Trophoblast cell (in vitro differentiated cells and primary cell): ENCODE data around the gene EVL.
A peak's percentile ranks its signal among the peaks of the same experiment; 100 is the strongest.

Source experiments
- DNase-seq, 2 donors: peaks; one replicate each; pipeline ENCODE4 v3.0.0-alpha.2; 2016
- H2AFZ ChIP-seq: 2 replicates; pipeline ENCODE4 v1.6.1; 2013; ENCODE audit warnings: low read length, moderate library complexity, mild to moderate bottlenecking; ENCODE audit not compliant: insufficient read depth, poor library complexity
- H2AK5ac ChIP-seq: 2 replicates; pipeline ENCODE4 v1.6.1; 2013; ENCODE audit warnings: mild to moderate bottlenecking, low read length
- H2BK120ac ChIP-seq: 2 replicates; pipeline ENCODE4 v1.6.1; 2013; ENCODE audit warnings: low read length, mild to moderate bottlenecking, moderate library complexity; ENCODE audit not compliant: insufficient read depth, poor library complexity
- H2BK12ac ChIP-seq: 2 replicates; pipeline ENCODE4 v1.6.1; 2013; ENCODE audit warnings: mild to moderate bottlenecking, low read length, moderate library complexity
- H2BK5ac ChIP-seq: 2 replicates; pipeline ENCODE4 v1.6.1; 2013; ENCODE audit warnings: low read length, low read depth, moderate library complexity, mild to moderate bottlenecking; ENCODE audit not compliant: poor library complexity
- H3K14ac ChIP-seq: 2 replicates; pipeline ENCODE4 v1.6.1; 2013; ENCODE audit warnings: mild to moderate bottlenecking, low read length
- H3K18ac ChIP-seq: 2 replicates; pipeline ENCODE4 v1.6.1; 2013; ENCODE audit warnings: mild to moderate bottlenecking, low read length
- H3K23ac ChIP-seq: 2 replicates; pipeline ENCODE4 v1.6.1; 2013; ENCODE audit warnings: low read length
- H3K27ac ChIP-seq: 2 replicates; pipeline ENCODE4 v1.5.1; 2013; ENCODE audit warnings: low read depth, mild to moderate bottlenecking, inconsistent platforms, low read length, moderate library complexity
- H3K27me3 ChIP-seq: 2 replicates; pipeline ENCODE4 v1.6.1; 2013; ENCODE audit warnings: inconsistent platforms, mild to moderate bottlenecking, low read length, moderate library complexity; ENCODE audit not compliant: insufficient read depth
- H3K36me3 ChIP-seq, 2 experiments: 1 replicate in 1 of 2; 2 replicates in 1 of 2; pipeline ENCODE4 v1.6.1; 2013; ENCODE audit warnings: low read length in 2 of 2, mild to moderate bottlenecking in 2 of 2, moderate library complexity in 1 of 2; ENCODE audit not compliant: insufficient read depth in 2 of 2, control insufficient read depth in 1 of 2
- H3K4ac ChIP-seq: 2 replicates; pipeline ENCODE4 v1.6.1; 2013; ENCODE audit warnings: low read depth, mild to moderate bottlenecking, low read length, moderate library complexity
- H3K4me1 ChIP-seq, 2 experiments: 1 replicate in 1 of 2; 2 replicates in 1 of 2; pipeline ENCODE4 v1.6.1; 2013; ENCODE audit warnings: low read length in 2 of 2, mild to moderate bottlenecking in 2 of 2, moderate library complexity in 1 of 2; ENCODE audit not compliant: insufficient read depth in 2 of 2, control insufficient read depth in 1 of 2
- H3K4me2 ChIP-seq: 2 replicates; pipeline ENCODE4 v1.6.1; 2013; ENCODE audit warnings: inconsistent platforms, mild to moderate bottlenecking, low read length, moderate library complexity
- H3K4me3 ChIP-seq: 2 replicates; pipeline ENCODE4 v1.5.1; 2013; ENCODE audit warnings: mild to moderate bottlenecking, low read depth, low read length, inconsistent platforms
- H3K79me1 ChIP-seq: one replicate; pipeline ENCODE4 v1.6.1; 2013; ENCODE audit warnings: low read length
- H3K79me2 ChIP-seq: 2 replicates; pipeline ENCODE4 v1.6.1; 2013; ENCODE audit warnings: low read length, mild to moderate bottlenecking; ENCODE audit not compliant: control insufficient read depth, insufficient read depth, poor library complexity
- H3K9ac ChIP-seq: 2 replicates; pipeline ENCODE4 v1.6.1; 2013; ENCODE audit warnings: mild to moderate bottlenecking, low read length
- H3K9me3 ChIP-seq: 2 replicates; pipeline ENCODE4 v1.6.1; 2013; ENCODE audit warnings: low read depth, mild to moderate bottlenecking, control low read depth, inconsistent platforms, low read length; ENCODE audit not compliant: insufficient read depth
- H4K12ac ChIP-seq: 2 replicates; pipeline ENCODE4 v1.6.1; 2013; ENCODE audit warnings: low read depth, mild to moderate bottlenecking, low read length, moderate library complexity
- H4K8ac ChIP-seq: 2 replicates; pipeline ENCODE4 v1.6.1; 2013; ENCODE audit warnings: low read depth, mild to moderate bottlenecking, low read length, moderate library complexity
- H4K91ac ChIP-seq: one replicate; pipeline ENCODE4 v1.6.1; 2013; ENCODE audit warnings: low read depth, mild to moderate bottlenecking, low read length, moderate library complexity
- WGBS: extraction: QIAGEN DNeasy Blood & Tissue Kit; methylation state at CpG from one replicate; pipeline ENCODE4 v1.1.7; 2013; ENCODE audit warnings: missing lambda C conversion rate; ENCODE audit not compliant: insufficient read length, insufficient coverage; ENCODE audit errors: extremely low coverage; 5-methylcytosine and 5-hydroxymethylcytosine counted together

Gene EVL

GRCh38 chr14:100039903-100040302 lies 25.3 kb upstream of the EVL start:
- Histone ChIP-seq H3K36me3 (no peaks in the 10 kb centered on the region), H4K8ac (no peak overlapping the region)

GRCh38 chr14:100041271-100041670 lies 24.0 kb upstream of the EVL start:
- no CpG with 5 or more reads among the region's 2 CpGs for WGBS
- no peaks in the 10 kb centered on the region for H3K79me2 ChIP-seq
- no peak overlapping the region for H3K9ac ChIP-seq
- H3K18ac ChIP-seq = no peak overlapping the region
- no peak overlapping the region for H3K4me3 ChIP-seq
- H2BK12ac ChIP-seq = no peak overlapping the region
- H3K36me3 ChIP-seq = no peaks in the 10 kb centered on the region
- no peaks in the 10 kb centered on the region for H3K79me1 ChIP-seq
- H4K12ac ChIP-seq = no peak overlapping the region
- H2AK5ac ChIP-seq = no peak overlapping the region
- no peaks in the 10 kb centered on the region for H3K27me3 ChIP-seq
- no peak overlapping the region for H2AFZ ChIP-seq
- H3K23ac ChIP-seq = no peak overlapping the region
- H4K8ac ChIP-seq = no peak overlapping the region
- H3K9me3 ChIP-seq = no peaks in the 10 kb centered on the region
- H4K91ac ChIP-seq = no peak overlapping the region
- H3K4ac ChIP-seq = no peak overlapping the region
- H2BK120ac ChIP-seq = no peak overlapping the region
- no peak for DNase-seq
- H3K4me2 ChIP-seq = no peak overlapping the region
- no peak overlapping the region for H3K27ac ChIP-seq
- H2BK5ac ChIP-seq = no peak overlapping the region
- no peak overlapping the region for H3K14ac ChIP-seq
- H3K4me1 ChIP-seq = peaks cover 0 to 6% of the 10 kb centered on the region in 2 experiments

More at GRCh38 chr14:100039903-100040302, 25.3 kb upstream of the EVL start:
- Histone ChIP-seq H3K9ac (no peak overlapping the region), H3K4me2 (no peak overlapping the region), H3K9me3 (no peaks in the 10 kb centered on the region), H3K4me3 (no peak overlapping the region), H3K23ac (no peak overlapping the region), H3K4ac (no peak overlapping the region), H3K14ac (no peak overlapping the region), H3K27me3 (no peaks in the 10 kb centered on the region), H2BK5ac (no peak overlapping the region), H2BK12ac (no peak overlapping the region), H3K79me1 (no peaks in the 10 kb centered on the region), H4K91ac (no peak overlapping the region), H3K4me1 (peaks cover 0 to 2% of the 10 kb centered on the region in 2 experiments), H3K18ac (no peak overlapping the region), H2AK5ac (no peak overlapping the region), H3K79me2 (no peaks in the 10 kb centered on the region), H2BK120ac (no peak overlapping the region), H2AFZ (no peak overlapping the region), H4K12ac (no peak overlapping the region), H3K27ac (no peak overlapping the region)
- no CpG with 5 or more reads among the region's 3 CpGs for WGBS
- DNase-seq = no peak

- Histone ChIP-seq H4K8ac (no peak overlapping the region), H2BK5ac (no peak overlapping the region), H2AFZ (no peak overlapping the region), H2AK5ac (no peak overlapping the region), H3K9ac (no peak overlapping the region), H3K4me2 (no peak overlapping the region), H3K36me3 (no peaks in the 10 kb centered on the region), H3K23ac (no peak overlapping the region), H3K79me1 (no peaks in the 10 kb centered on the region), H3K27me3 (no peaks in the 10 kb centered on the region), H2BK120ac (no peak overlapping the region), H3K4me1 (peaks cover 0 to 6% of the 10 kb centered on the region in 2 experiments), H3K79me2 (no peaks in the 10 kb centered on the region), H2BK12ac (no peak overlapping the region), H3K18ac (no peak overlapping the region), H3K9me3 (no peaks in the 10 kb centered on the region), H3K14ac (no peak overlapping the region), H3K4me3 (no peak overlapping the region), H3K27ac (no peak overlapping the region), H3K4ac (no peak overlapping the region), H4K12ac (no peak overlapping the region), H4K91ac (no peak overlapping the region)
- no peak for DNase-seq
- WGBS = no CpG with 5 or more reads among the region's 6 CpGs
These were observed 22.9 kb upstream of the EVL start for GRCh38 chr14:100042286-100042685.

- Histone ChIP-seq H3K9me3 (no peaks in the 10 kb centered on the region), H2BK120ac (no peak overlapping the region), H2BK5ac (no peak overlapping the region), H2AFZ (no peak overlapping the region), H4K8ac (no peak overlapping the region), H3K27ac (no peak overlapping the region), H3K36me3 (no peaks in the 10 kb centered on the region), H4K12ac (no peak overlapping the region), H2AK5ac (no peak overlapping the region), H3K14ac (no peak overlapping the region), H3K18ac (no peak overlapping the region), H3K23ac (no peak overlapping the region), H3K4ac (no peak overlapping the region), H3K79me2 (no peaks in the 10 kb centered on the region), H3K27me3 (no peaks in the 10 kb centered on the region), H2BK12ac (no peak overlapping the region), H4K91ac (no peak overlapping the region), H3K4me3 (no peak overlapping the region), H3K9ac (no peak overlapping the region), H3K4me1 (peaks cover 0 to 4% of the 10 kb centered on the region in 2 experiments), H3K4me2 (no peak overlapping the region), H3K79me1 (no peaks in the 10 kb centered on the region)
- DNase-seq = peak in 1 of 2 donors; percentile 59
- WGBS = no CpG with 5 or more reads among the region's 4 CpGs
These were observed 19.4 kb upstream of the EVL start for GRCh38 chr14:100045642-100046344.
